Urinary bladder (tissue), 4 donors: Measurements from ENCODE around the gene RDX. TPM values are rescaled to one million over a fixed set of nuclear protein-coding genes. Genes with fewer than 3 reads are reported as not detected.

Experiments
- DNase-seq: peaks from one replicate; pipeline ENCODE4 v3.0.0-alpha.2; 2015; ENCODE audit errors: extremely low spot score
- H3K27ac ChIP-seq: one replicate; pipeline ENCODE4 v1.5.1; 2013; ENCODE audit warnings: low read depth, mild to moderate bottlenecking, moderate library complexity
- H3K36me3 ChIP-seq: one replicate; pipeline ENCODE4 v1.6.1; 2013; ENCODE audit warnings: mild to moderate bottlenecking, moderate library complexity; ENCODE audit not compliant: insufficient read depth
- H3K4me1 ChIP-seq: one replicate; pipeline ENCODE4 v1.6.1; 2013; ENCODE audit warnings: mild to moderate bottlenecking, moderate library complexity; ENCODE audit not compliant: insufficient read depth
- H3K4me3 ChIP-seq: one replicate; pipeline ENCODE4 v1.5.1; 2013; ENCODE audit warnings: low read depth, low read length
- WGBS: extraction: QIAGEN DNeasy Blood & Tissue Kit; methylation state at CpG from one replicate; pipeline ENCODE4 v1.1.7; 2013; 5-methylcytosine and 5-hydroxymethylcytosine counted together
- polyA plus RNA-seq: library from polyadenylated mRNA; stranded (reverse); fragments of 200-250 nt; gene quantifications from one replicate; pipeline ENCODE4 v1.2.3, GENCODE V29; 2013
- total RNA-seq: library from RNA; depleted of rRNA; stranded (reverse); fragments of >200 nt; gene quantifications from one replicate; pipeline ENCODE4 v1.2.3, GENCODE V29; 2014
- donor health status: healthy with polysubstance abuse.
- donor health status: healthy.

RDX gene
- total and polyA plus RNA-seq, 2 donors = 49.9 to 122 TPM

GRCh38 chr11:110156503-110156902 is 139.9 kb downstream of the RDX start:
- 93% methylated on average over 4 of the region's 4 CpGs for WGBS
- H3K36me3 ChIP-seq = no peaks in the 10 kb centered on the region

GRCh38 chr11:110153474-110153873 is 142.9 kb downstream of the RDX start:
- no peak overlapping the region for H3K27ac ChIP-seq
- H3K4me3 ChIP-seq = no peak overlapping the region
- no peaks in the 10 kb centered on the region for H3K4me1 ChIP-seq
- no peak for DNase-seq
- no peaks in the 10 kb centered on the region for H3K36me3 ChIP-seq

More at GRCh38 chr11:110156503-110156902, 139.9 kb downstream of the RDX start:
- no peak for DNase-seq
- no peak overlapping the region for H3K27ac ChIP-seq
- no peaks in the 10 kb centered on the region for H3K4me1 ChIP-seq
- H3K4me3 ChIP-seq = no peak overlapping the region

GRCh38 chr11:110152199-110152598 is 144.2 kb downstream of the RDX start:
- no peaks in the 10 kb centered on the region for H3K4me1 ChIP-seq
- 62% methylated on average over 1 of the region's 1 CpG for WGBS
- DNase-seq = no peak
- H3K36me3 ChIP-seq = no peaks in the 10 kb centered on the region
- no peak overlapping the region for H3K4me3 ChIP-seq
- H3K27ac ChIP-seq = no peak overlapping the region

- WGBS = 66% methylated on average over 9 of the region's 9 CpGs
- no peak for DNase-seq
- Histone ChIP-seq H3K36me3 (no peaks in the 10 kb centered on the region), H3K27ac (no peak overlapping the region), H3K4me3 (no peak overlapping the region), H3K4me1 (no peaks in the 10 kb centered on the region)
Observed at GRCh38 chr11:110148775-110149744, 147.4 kb downstream of the RDX start.

- Histone ChIP-seq H3K27ac (no peak overlapping the region), H3K4me3 (no peak overlapping the region), H3K4me1 (no peaks in the 10 kb centered on the region), H3K36me3 (no peaks in the 10 kb centered on the region)
- DNase-seq = no peak
- 47% methylated on average over 3 of the region's 3 CpGs for WGBS
Observed at GRCh38 chr11:110147962-110148709, 148.3 kb downstream of the RDX start.

GRCh38 chr11:110141812-110142211 is 154.6 kb downstream of the RDX start:
- Histone ChIP-seq H3K36me3 (no peaks in the 10 kb centered on the region), H3K27ac (no peak overlapping the region), H3K4me3 (no peak overlapping the region), H3K4me1 (no peaks in the 10 kb centered on the region)
- DNase-seq = no peak

- DNase-seq = no peak
- no peaks in the 10 kb centered on the region for H3K36me3 ChIP-seq
- no peaks in the 10 kb centered on the region for H3K4me1 ChIP-seq
- WGBS = 72% methylated on average over 6 of the region's 6 CpGs
- no peak overlapping the region for H3K27ac ChIP-seq
- no peak overlapping the region for H3K4me3 ChIP-seq
Observed at GRCh38 chr11:110134110-110134509, 162.3 kb downstream of the RDX start.

- WGBS = 91% methylated on average over 2 of the region's 2 CpGs
- H3K36me3 ChIP-seq = no peaks in the 10 kb centered on the region
- H3K4me1 ChIP-seq = no peaks in the 10 kb centered on the region
- no peak overlapping the region for H3K27ac ChIP-seq
- H3K4me3 ChIP-seq = no peak overlapping the region
- no peak for DNase-seq
Observed at GRCh38 chr11:110133160-110133559, 163.3 kb downstream of the RDX start.

- 85% methylated on average over 6 of the region's 6 CpGs for WGBS
- Histone ChIP-seq H3K27ac (no peak overlapping the region), H3K36me3 (no peaks in the 10 kb centered on the region), H3K4me3 (no peak overlapping the region), H3K4me1 (no peaks in the 10 kb centered on the region)
- no peak for DNase-seq
Observed at GRCh38 chr11:110131386-110132123, 164.9 kb downstream of the RDX start.

- no peak for DNase-seq
- Histone ChIP-seq H3K4me1 (no peaks in the 10 kb centered on the region), H3K4me3 (no peak overlapping the region), H3K27ac (no peak overlapping the region), H3K36me3 (no peaks in the 10 kb centered on the region)
- 72% methylated on average over 10 of the region's 10 CpGs for WGBS
Observed at GRCh38 chr11:110130642-110131238, 165.7 kb downstream of the RDX start.

- 29% methylated on average over 2 of the region's 2 CpGs for WGBS
- no peak overlapping the region for H3K27ac ChIP-seq
- H3K4me3 ChIP-seq = no peak overlapping the region
- no peaks in the 10 kb centered on the region for H3K36me3 ChIP-seq
- no peaks in the 10 kb centered on the region for H3K4me1 ChIP-seq
- DNase-seq = no peak
Observed at GRCh38 chr11:110128161-110128560, 168.3 kb downstream of the RDX start.

- no peaks in the 10 kb centered on the region for H3K4me1 ChIP-seq
- DNase-seq = no peak
- H3K27ac ChIP-seq = no peak overlapping the region
- no peak overlapping the region for H3K4me3 ChIP-seq
- 77% methylated on average over 4 of the region's 4 CpGs for WGBS
- H3K36me3 ChIP-seq = no peaks in the 10 kb centered on the region
Observed at GRCh38 chr11:110126936-110127335, 169.5 kb downstream of the RDX start.

- Histone ChIP-seq H3K36me3 (no peaks in the 10 kb centered on the region), H3K4me1 (no peaks in the 10 kb centered on the region), H3K27ac (no peak overlapping the region), H3K4me3 (no peak overlapping the region)
- DNase-seq = no peak
- 96% methylated on average over 4 of the region's 4 CpGs for WGBS
Observed at GRCh38 chr11:110125632-110126031, 170.8 kb downstream of the RDX start.
